Amniotic stem cell (primary cell): ENCODE data around the gene FZD1.

ENCODE experiments used
- DNase-seq: peaks from one replicate; lab custom pipeline; 2025; lab: John Stamatoyannopoulos, UW

Gene FZD1

DNA sequence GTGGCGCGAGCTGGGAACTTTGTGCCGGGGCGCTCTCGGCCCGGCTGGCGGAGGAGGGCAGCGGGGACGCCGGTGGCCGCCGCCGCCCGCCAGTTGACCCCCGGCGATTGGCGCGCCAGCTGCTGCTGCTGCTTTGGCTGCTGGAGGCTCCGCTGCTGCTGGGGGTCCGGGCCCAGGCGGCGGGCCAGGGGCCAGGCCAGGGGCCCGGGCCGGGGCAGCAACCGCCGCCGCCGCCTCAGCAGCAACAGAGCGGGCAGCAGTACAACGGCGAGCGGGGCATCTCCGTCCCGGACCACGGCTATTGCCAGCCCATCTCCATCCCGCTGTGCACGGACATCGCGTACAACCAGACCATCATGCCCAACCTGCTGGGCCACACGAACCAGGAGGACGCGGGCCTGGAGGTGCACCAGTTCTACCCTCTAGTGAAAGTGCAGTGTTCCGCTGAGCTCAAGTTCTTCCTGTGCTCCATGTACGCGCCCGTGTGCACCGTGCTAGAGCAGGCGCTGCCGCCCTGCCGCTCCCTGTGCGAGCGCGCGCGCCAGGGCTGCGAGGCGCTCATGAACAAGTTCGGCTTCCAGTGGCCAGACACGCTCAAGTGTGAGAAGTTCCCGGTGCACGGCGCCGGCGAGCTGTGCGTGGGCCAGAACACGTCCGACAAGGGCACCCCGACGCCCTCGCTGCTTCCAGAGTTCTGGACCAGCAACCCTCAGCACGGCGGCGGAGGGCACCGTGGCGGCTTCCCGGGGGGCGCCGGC, 870 bp downstream of the FZD1 start:
- DNase-seq: no peak

DNA sequence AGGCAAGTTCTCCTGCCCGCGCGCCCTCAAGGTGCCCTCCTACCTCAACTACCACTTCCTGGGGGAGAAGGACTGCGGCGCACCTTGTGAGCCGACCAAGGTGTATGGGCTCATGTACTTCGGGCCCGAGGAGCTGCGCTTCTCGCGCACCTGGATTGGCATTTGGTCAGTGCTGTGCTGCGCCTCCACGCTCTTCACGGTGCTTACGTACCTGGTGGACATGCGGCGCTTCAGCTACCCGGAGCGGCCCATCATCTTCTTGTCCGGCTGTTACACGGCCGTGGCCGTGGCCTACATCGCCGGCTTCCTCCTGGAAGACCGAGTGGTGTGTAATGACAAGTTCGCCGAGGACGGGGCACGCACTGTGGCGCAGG, 1.4 kb downstream of the FZD1 start:
- DNase-seq: no peak

DNA sequence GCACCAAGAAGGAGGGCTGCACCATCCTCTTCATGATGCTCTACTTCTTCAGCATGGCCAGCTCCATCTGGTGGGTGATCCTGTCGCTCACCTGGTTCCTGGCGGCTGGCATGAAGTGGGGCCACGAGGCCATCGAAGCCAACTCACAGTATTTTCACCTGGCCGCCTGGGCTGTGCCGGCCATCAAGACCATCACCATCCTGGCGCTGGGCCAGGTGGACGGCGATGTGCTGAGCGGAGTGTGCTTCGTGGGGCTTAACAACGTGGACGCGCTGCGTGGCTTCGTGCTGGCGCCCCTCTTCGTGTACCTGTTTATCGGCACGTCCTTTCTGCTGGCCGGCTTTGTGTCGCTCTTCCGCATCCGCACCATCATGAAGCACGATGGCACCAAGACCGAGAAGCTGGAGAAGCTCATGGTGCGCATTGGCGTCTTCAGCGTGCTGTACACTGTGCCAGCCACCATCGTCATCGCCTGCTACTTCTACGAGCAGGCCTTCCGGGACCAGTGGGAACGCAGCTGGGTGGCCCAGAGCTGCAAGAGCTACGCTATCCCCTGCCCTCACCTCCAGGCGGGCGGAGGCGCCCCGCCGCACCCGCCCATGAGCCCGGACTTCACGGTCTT, 1.9 kb downstream of the FZD1 start:
- peak; percentile 32 for DNase-seq

DNA sequence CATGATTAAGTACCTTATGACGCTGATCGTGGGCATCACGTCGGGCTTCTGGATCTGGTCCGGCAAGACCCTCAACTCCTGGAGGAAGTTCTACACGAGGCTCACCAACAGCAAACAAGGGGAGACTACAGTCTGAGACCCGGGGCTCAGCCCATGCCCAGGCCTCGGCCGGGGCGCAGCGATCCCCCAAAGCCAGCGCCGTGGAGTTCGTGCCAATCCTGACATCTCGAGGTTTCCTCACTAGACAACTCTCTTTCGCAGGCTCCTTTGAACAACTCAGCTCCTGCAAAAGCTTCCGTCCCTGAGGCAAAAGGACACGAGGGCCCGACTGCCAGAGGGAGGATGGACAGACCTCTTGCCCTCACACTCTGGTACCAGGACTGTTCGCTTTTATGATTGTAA, 2.5 kb downstream of the FZD1 start:
- no peak for DNase-seq

DNA sequence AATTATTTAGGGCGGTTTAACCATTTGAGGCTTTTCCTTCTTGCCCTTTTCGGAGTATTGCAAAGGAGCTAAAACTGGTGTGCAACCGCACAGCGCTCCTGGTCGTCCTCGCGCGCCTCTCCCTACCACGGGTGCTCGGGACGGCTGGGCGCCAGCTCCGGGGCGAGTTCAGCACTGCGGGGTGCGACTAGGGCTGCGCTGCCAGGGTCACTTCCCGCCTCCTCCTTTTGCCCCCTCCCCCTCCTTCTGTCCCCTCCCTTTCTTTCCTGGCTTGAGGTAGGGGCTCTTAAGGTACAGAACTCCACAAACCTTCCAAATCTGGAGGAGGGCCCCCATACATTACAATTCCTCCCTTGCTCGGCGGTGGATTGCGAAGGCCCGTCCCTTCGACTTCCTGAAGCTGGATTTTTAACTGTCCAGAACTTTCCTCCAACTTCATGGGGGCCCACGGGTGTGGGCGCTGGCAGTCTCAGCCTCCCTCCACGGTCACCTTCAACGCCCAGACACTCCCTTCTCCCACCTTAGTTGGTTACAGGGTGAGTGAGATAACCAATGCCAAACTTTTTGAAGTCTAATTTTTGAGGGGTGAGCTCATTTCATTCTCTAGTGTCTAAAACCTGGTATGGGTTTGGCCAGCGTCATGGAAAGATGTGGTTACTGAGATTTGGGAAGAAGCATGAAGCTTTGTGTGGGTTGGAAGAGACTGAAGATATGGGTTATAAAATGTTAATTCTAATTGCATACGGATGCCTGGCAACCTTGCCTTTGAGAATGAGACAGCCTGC, 3.1 kb downstream of the FZD1 start:
- DNase-seq: peak; percentile 54

DNA sequence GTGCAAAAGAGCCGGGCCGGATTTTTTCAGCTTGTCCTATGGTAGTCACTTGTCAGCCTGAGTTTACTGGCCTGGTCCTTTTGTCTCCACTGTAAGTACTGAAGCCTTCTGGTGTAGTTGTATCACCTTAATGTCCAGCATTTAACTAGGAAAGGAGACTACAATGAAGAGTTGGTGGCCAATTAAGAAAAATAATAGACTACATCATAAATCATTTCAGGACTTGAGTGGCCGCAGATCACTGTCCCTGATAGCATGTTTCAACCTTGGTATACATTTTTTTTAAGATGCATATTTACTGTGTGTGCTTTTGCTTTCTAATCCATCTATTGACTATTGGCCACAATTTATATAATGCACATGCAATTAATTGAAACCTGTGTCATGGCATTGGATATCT, 6.1 kb downstream of the FZD1 start:
- no peak for DNase-seq

DNA sequence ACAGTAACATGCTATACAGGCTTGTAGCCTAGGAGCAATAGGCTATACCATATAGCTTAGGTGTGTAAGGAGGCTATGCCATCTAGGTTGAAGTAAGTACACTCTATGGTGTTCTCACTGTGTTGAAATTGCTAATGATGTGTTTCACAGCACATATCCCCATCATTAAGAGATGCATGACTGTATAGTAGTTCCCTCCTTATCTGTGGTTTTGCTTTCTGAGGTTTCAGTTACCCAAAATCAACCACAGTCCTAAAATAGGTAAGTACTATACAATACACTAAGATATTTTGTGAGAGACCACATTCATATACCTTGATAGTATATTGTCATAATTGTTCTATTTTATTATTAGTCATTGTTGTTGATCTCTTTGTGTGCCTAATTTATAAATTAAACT, 12.7 kb downstream of the FZD1 start:
- no peak for DNase-seq

DNA sequence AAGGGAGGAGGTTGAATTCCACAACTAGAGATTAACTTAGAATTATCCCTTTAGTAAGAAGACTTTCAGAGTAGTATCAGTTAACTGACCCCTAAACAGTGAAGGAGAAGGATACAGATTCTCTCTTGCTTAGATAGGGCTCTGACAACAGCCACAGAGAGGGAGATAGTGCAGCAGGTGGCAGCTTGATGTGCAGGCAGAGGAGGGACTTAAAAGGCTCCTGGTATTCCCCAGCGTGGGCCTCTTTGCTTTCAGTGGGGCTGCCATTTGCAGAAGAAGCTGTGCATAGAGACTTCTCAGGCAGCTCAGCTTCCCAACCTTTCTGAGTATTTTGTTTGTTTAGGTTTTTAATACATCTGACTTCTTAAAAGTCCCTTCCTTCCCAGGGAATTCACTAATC, 16.0 kb downstream of the FZD1 start:
- DNase-seq: no peak

DNA sequence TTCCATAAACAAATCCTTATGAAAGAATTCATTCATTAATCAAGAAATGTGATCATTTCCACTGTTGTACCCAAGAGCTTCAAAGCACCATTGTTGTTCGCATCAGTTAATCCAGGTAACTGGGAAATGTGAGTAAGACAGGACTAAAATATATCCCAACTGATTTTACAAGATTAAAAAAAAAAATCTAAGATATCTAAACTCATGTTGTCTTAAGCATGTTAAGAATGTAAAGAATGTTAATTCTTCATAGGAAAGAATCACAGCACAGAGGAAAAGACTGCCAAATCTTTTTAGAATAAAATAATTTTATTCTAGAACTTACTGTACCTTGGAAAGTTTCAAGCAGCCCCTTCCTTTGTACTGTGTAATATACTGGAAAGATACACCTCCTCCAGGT, 16.4 kb downstream of the FZD1 start:
- DNase-seq: no peak

DNA sequence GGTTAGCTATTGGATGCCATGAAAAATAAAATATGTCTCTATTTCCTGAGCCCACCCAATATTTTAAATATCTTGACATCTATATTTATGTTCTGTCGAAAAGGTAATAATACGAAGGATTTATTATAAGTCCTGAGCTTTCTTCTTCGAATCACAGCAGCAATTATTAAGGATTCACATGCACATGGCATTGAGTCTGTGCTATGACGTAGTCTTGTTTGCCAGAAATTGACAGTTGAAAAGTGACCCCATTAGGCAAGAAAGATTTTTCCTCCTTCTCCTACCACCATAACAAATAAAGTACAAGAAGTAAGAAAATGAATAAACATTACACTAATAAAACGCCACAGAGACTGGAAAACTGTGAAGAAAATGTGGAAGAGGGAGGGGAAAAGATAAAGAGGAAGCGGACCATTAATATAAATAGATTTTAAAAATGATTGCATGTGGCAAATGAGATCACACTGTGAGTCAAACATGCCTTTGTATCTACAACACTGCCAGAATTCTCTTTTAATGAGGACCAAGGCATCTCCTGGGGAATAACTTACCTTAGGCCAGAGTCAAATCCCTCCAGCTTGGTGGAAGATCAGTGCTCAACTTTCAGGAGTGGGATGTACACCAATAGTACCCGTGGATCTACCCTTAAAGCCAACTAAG, 21.6 kb downstream of the FZD1 start:
- no peak for DNase-seq

DNA sequence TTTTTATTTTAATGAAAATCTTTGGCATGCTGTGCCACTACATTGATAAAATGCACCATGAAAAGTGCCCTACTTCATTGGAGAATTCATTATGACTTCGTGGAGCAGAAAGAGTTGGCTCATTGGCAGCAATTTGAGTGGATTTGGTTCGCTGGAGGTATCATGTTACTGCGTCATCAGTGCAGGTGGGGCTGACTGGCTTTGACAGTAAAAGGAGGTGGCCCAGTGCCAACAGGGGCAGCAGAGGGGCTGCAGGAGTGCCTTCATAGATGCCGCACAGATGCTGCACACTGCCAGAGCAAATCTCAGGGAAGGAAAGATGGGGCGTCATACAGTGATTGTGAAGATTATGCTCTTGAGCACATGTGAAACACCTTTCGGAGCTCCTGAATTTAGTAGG, 22.2 kb downstream of the FZD1 start:
- no peak for DNase-seq

DNA sequence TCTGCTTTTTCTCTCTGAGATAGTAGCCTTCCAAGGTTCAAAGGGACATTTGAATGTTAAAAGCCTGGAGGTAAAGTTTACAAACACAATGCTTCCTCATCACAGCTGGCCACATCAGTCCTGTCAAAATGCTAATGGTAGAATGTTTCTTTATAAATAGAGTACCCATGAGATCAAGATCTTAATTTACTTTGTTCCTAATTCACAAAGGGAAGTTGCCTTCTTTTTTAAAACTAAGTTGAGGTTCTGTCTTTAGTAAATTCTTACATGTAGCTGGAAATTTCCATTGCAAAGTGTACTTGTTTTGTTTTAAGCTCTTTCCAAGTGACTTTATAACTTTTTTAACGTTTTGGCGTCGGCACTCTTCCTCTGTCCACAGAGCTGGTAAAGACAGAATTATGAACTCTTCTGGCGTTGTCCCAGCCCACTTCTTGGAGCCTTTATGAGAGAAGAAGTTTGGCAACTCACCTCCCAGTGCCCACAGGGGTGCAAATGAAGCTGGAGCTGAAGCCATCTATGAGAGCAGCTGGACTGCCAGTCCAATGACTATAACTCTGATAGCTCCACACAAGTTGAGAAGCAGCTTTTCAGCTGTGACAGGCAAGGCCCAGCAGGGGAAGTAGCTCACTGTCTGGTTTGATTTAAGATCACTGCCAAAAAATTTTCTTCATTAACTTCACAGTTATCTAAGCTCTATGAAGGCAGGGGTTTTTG, 23.3 kb downstream of the FZD1 start:
- no peak for DNase-seq

DNA sequence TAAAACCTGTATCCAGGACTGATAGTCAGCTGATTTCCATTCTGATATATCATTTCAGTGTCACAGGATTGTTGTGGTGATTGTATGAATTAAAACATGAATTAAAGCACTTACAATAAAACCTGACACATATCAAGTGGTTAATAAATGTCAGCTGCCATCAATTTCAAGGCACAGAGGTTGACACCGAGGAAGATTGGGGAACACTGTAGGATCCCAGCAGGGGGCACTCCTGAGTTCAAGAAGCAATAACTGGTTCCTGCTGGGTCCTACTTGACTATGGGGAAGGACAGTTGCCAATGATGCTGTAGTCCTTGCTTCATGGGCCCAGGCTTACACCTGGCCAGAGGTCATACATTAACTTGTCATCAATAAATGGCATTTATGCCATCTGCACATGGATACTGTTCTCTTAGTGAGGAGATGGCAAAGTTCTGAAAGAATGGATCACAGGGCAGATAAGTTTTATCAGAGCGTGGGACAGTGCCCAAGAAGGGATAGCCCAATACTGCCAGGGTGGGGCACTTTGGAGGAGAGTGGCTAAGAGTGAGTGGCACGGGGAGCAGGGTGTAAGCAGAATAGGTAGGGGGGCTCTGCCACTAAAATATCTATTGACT, 24.1 kb downstream of the FZD1 start:
- DNase-seq: no peak

DNA sequence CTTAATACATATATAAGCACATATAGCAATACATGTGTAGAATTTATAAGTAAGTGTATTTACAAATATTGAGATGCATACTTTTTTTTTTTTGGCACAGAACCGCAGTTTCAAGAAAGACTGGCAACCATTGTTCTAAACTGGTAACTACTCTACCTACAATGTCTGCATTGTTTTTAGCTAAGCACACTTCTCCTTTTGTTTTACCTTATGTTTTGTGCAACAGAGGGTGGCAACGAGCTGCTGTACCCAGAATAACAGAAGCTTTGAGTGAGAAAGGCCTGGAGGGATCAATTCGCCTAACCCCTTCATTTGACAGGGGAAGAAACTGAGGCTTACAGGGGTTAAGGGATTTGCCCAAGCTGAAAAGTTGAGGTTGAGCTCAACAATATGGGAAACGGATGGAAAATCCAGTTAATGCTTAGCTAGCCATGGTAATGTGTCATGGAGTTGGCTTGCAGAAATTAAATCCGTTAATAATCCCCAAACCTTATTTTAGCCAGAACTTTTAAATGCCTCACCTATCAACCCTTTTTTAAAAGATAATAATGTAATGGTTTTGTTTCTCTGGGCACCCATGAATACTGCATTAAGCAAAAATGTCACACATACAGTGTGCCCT, 25.5 kb downstream of the FZD1 start:
- DNase-seq: no peak

DNA sequence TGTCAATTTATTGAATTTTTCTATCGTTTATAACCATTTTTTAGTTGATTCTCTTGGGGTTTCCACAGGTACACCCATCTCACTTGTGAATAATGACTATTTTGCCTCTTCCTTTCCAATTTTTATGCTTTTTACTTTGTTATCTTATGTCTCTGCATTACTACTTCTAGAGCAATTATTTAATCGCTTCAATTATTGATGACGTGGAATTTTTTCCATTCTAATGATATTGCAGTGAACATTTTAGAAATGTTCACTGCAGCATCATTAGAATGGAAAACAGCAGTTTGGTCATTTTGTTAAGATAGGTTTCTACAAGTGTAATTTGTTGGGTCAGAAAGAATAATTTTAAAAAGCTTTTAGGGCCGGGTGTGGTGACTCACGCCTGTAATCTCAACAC, 27.1 kb downstream of the FZD1 start:
- DNase-seq: no peak

DNA sequence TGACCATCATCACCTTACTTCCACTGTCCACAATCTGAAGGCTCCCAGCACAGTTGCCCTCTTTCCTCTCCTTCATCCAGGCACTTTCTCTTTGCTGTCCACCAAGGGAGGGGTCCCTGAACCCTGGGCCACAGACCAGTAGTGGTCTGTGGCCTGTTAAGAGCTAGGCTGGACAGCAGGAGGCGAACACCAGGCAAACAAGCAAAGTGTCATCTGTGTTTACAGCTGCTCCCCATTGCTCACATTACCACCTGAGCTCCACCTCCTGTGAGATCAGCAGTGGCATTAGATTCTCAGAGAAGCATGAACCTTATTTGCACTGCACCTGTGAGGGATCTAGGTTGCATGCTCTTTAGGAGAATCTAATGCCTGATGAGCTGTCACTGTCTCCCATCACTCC, 27.7 kb downstream of the FZD1 start:
- no peak for DNase-seq

DNA sequence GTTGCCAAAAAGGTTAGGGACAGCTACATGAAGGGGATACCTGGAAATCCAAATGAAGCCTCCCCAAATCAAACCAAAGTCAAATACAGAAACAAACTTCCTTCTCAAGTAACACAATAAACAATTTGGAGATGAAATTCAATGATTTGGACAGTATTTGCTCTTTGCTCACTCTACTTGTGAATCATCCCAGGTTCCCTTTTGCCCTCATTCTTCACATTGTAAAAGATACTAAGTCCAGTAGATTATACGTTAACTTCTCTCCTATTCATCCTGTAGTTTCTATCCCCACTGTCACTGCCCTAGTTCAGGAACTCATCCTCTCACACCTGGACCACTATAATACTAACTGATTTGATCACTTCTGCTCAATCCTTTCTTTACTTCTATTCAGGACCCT, 28.3 kb downstream of the FZD1 start:
- no peak for DNase-seq

DNA sequence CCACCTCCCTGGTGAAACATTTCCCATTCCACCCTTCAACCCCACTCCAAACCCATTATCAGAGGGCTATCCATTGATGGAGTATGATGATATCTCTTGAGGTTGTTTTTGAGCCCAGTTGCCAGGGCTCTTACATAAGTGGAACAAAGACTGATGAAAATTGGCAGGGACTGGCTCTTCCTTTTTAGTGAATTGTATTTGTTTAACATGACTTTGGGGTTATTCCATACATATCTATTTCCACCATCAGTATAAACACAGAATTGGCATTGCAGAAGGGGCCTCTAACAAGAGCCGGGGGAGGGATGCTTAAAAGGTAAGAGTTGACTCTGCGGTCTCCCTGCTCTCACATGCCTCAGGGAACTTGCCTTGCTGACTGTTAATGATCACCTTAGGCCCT, 28.9 kb downstream of the FZD1 start:
- no peak for DNase-seq

DNA sequence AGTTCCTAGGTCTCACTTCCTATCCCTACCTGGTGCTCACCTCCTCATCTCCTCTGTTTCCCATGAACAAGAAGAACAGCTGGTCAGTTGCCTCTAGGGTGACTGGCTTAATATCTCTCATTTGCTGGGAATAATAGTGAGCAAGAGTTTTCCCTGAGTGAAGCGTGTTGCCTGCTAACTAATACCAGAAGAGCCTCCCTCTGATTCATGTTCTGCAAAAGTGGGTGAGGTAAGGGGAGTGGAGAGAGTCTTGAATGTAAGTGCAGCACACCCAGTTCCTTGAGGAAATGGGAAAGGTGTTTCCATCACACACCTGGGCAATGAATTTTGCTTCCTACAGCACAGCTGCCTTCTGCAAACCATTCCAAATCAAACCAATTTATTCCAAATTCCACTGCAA, 29.6 kb downstream of the FZD1 start:
- no peak for DNase-seq

DNA sequence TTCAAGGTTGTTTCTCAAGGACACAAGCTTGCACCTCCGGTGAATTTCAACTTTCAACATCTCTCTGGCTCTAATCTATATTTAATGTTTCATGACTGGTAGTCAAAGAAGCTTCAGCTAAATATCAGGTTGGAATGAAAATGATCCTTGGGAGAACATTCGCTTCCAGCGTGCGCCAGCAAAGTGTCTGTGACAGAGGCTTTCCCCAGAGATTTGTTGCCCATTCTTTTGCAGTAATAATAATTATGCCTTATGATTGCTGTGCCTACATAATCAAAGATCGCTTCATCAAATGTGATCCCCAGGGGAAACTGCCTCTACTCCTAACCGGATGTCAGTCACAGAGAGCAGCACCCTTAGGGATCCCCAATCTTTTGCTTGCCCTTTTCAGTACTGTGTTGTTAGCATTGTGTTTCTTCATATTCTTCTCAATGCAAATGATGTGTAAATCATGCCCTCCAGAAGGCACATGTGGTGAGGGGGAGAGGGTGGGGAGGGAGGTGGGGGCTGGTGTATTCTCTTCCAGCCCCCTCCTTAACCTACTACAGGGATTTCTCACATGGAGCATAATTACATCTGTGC, 30.5 kb downstream of the FZD1 start:
- DNase-seq: no peak

DNA sequence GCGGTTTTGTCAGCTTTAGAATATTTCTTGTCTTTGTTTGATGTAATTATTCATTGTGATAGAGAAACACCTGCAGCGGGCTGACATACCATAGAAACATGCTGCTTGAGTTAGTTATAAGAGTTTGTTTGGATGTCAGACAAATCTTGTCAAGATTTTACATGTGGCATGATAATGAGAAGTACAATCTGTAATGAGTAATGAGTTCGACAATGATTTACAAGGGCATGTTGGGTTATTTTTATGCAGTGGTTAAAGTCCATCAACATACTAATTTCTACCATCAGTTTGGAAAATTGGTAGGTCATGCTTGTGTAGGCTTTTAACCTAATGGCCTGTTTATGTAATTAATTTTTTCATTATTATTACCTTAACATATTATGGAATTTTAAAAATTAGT, 31.3 kb downstream of the FZD1 start:
- DNase-seq: no peak
